ENCODE data around the gene TACC2. TPM values are rescaled to one million over a fixed set of nuclear protein-coding genes. Genes with fewer than 3 reads are reported as not detected.
"Not testable (repeated sequence)": the region's sequence is repeated elsewhere in the genome, so short reads cannot be mapped to it uniquely, and the experiment has no call there.

The TACC2 gene
- total RNA-seq, 2 experiments from 2014 or later: not detected

- POLR2A ChIA-PET: no interaction called here
- DNase-seq: no peak
- no peaks in the 10 kb centered on the region for H3K36me3 Mint-ChIP-seq
Observed at GRCh38 chr10:122068844-122069243, 79.9 kb downstream of the TACC2 start.

GRCh38 chr10:122072491-122072890, 83.5 kb downstream of the TACC2 start:
- DNase-seq (no peak), ATAC-seq (ENCODE audit: low read depth) (no peak)
- H3K27me3 Mint-ChIP-seq: no peaks in the 10 kb centered on the region
- no peaks in the 10 kb centered on the region for H3K36me3 Mint-ChIP-seq
- no peak overlapping the region for H3K4me3 Mint-ChIP-seq
- no peaks in the 10 kb centered on the region for H3K9me3 Mint-ChIP-seq
- POLR2A ChIA-PET: no interaction called here
- no peaks in the 10 kb centered on the region for H3K4me1 Mint-ChIP-seq
- H3K27ac Mint-ChIP-seq: no peak overlapping the region

More at GRCh38 chr10:122068844-122069243, 79.9 kb downstream of the TACC2 start:
- Mint-ChIP-seq H3K27me3 (peaks cover 2% of the 10 kb centered on the region), H3K4me3 (no peak overlapping the region), H3K9me3 (no peaks in the 10 kb centered on the region), H3K4me1 (no peaks in the 10 kb centered on the region), H3K27ac (no peak overlapping the region)
- no peak for ATAC-seq (ENCODE audit: low read depth)

- DNase-seq: no peak
- H3K27me3 Mint-ChIP-seq: no peaks in the 10 kb centered on the region
Observed at GRCh38 chr10:122073508-122073907, 84.5 kb downstream of the TACC2 start.

GRCh38 chr10:122075171-122075570, 86.2 kb downstream of the TACC2 start:
- POLR2A ChIA-PET: no interaction called here
- ATAC-seq (ENCODE audit: low read depth): no peak
- H3K4me1 Mint-ChIP-seq: no peaks in the 10 kb centered on the region
- no peaks in the 10 kb centered on the region for H3K36me3 Mint-ChIP-seq
- H3K27ac Mint-ChIP-seq: no peak overlapping the region
- no peak overlapping the region for H3K4me3 Mint-ChIP-seq
- no peaks in the 10 kb centered on the region for H3K27me3 Mint-ChIP-seq
- DNase-seq: no peak
- no peaks in the 10 kb centered on the region for H3K9me3 Mint-ChIP-seq

More at GRCh38 chr10:122073508-122073907, 84.5 kb downstream of the TACC2 start:
- POLR2A ChIA-PET: no interaction called here
- Mint-ChIP-seq H3K4me1 (no peaks in the 10 kb centered on the region), H3K9me3 (no peaks in the 10 kb centered on the region), H3K4me3 (no peak overlapping the region), H3K27ac (no peak overlapping the region), H3K36me3 (no peaks in the 10 kb centered on the region)
- no peak for ATAC-seq (ENCODE audit: low read depth)

- ATAC-seq (ENCODE audit: low read depth); H3K27me3 Mint-ChIP-seq; H3K36me3 Mint-ChIP-seq; POLR2A ChIA-PET; H3K4me1 Mint-ChIP-seq; H3K9me3 Mint-ChIP-seq; H3K4me3 Mint-ChIP-seq; H3K27ac Mint-ChIP-seq; DNase-seq: not testable (repeated sequence)
Observed at GRCh38 chr10:122075876-122076275, 86.9 kb downstream of the TACC2 start.

- no peaks in the 10 kb centered on the region for H3K9me3 Mint-ChIP-seq
Observed at GRCh38 chr10:122077311-122077875, 88.4 kb downstream of the TACC2 start.

GRCh38 chr10:122078326-122078725, 89.4 kb downstream of the TACC2 start:
- Mint-ChIP-seq H3K4me1 (no peaks in the 10 kb centered on the region), H3K27me3 (no peaks in the 10 kb centered on the region), H3K27ac (no peak overlapping the region), H3K36me3 (no peaks in the 10 kb centered on the region), H3K9me3 (no peaks in the 10 kb centered on the region), H3K4me3 (no peak overlapping the region)
- ATAC-seq (ENCODE audit: low read depth): no peak
- POLR2A ChIA-PET: no interaction called here
- no peak for DNase-seq

More at GRCh38 chr10:122077311-122077875, 88.4 kb downstream of the TACC2 start:
- H3K4me1 Mint-ChIP-seq: no peaks in the 10 kb centered on the region
- POLR2A ChIA-PET: no interaction called here
- no peak overlapping the region for H3K4me3 Mint-ChIP-seq
- ATAC-seq (ENCODE audit: low read depth): no peak
- H3K27me3 Mint-ChIP-seq: no peaks in the 10 kb centered on the region
- no peak overlapping the region for H3K27ac Mint-ChIP-seq
- no peaks in the 10 kb centered on the region for H3K36me3 Mint-ChIP-seq
- no peak for DNase-seq

- POLR2A ChIA-PET: interaction anchor here (0.7 kb wide), 1 partner anchor 14 kb away, joined by 3 read pairs; no protein-coding TSS in a partner anchor
- no peak for ATAC-seq (ENCODE audit: low read depth)
- Mint-ChIP-seq H3K27ac (no peak overlapping the region), H3K27me3 (no peaks in the 10 kb centered on the region), H3K36me3 (no peaks in the 10 kb centered on the region), H3K4me1 (no peaks in the 10 kb centered on the region), H3K4me3 (no peak overlapping the region), H3K9me3 (no peaks in the 10 kb centered on the region)
- no peak for DNase-seq
Observed at GRCh38 chr10:122078965-122079795, 90.2 kb downstream of the TACC2 start.

GRCh38 chr10:122082616-122083477, 93.9 kb downstream of the TACC2 start:
- Mint-ChIP-seq H3K4me3 (no peak overlapping the region), H3K27me3 (no peaks in the 10 kb centered on the region), H3K36me3 (no peaks in the 10 kb centered on the region), H3K9me3 (no peaks in the 10 kb centered on the region), H3K27ac (no peak overlapping the region), H3K4me1 (no peaks in the 10 kb centered on the region)
- POLR2A ChIA-PET: no interaction called here
- ATAC-seq (ENCODE audit: low read depth): no peak
- no peak for DNase-seq

- Mint-ChIP-seq H3K27ac (no peak overlapping the region), H3K36me3 (no peaks in the 10 kb centered on the region), H3K4me3 (no peak overlapping the region), H3K27me3 (no peaks in the 10 kb centered on the region), H3K4me1 (no peaks in the 10 kb centered on the region), H3K9me3 (no peaks in the 10 kb centered on the region)
- POLR2A ChIA-PET: no interaction called here
- ATAC-seq (ENCODE audit: low read depth) (no peak), DNase-seq (no peak)
Observed at GRCh38 chr10:122083478-122084025, 94.6 kb downstream of the TACC2 start.

- DNase-seq (no peak), ATAC-seq (ENCODE audit: low read depth) (no peak)
- H3K27me3 Mint-ChIP-seq: no peaks in the 10 kb centered on the region
- no peaks in the 10 kb centered on the region for H3K9me3 Mint-ChIP-seq
- no peaks in the 10 kb centered on the region for H3K36me3 Mint-ChIP-seq
- H3K4me3 Mint-ChIP-seq: no peak overlapping the region
- no peaks in the 10 kb centered on the region for H3K4me1 Mint-ChIP-seq
- POLR2A ChIA-PET: no interaction called here
- no peak overlapping the region for H3K27ac Mint-ChIP-seq
Observed at GRCh38 chr10:122084286-122085041, 95.5 kb downstream of the TACC2 start.

- Mint-ChIP-seq H3K27me3 (no peaks in the 10 kb centered on the region), H3K9me3 (no peaks in the 10 kb centered on the region), H3K4me3 (no peak overlapping the region), H3K36me3 (no peaks in the 10 kb centered on the region), H3K4me1 (no peaks in the 10 kb centered on the region), H3K27ac (no peak overlapping the region)
- POLR2A ChIA-PET: no interaction called here
- no peak for ATAC-seq (ENCODE audit: low read depth)
- DNase-seq: no peak
Observed at GRCh38 chr10:122085423-122085911, 96.5 kb downstream of the TACC2 start.

Measured in activated naive CD8-positive, alpha-beta T cell treated with anti-CD3 and anti-CD28 coated beads, Interleukin-2, amount 10 ng/mL, durations not matched to agents 7 days and 5 days (primary cell).